HCT116 (cell line): ENCODE measurements around the gene PTGS1. TPM values are rescaled to one million over a fixed set of nuclear protein-coding genes. Genes with fewer than 3 reads are reported as not detected.

ENCODE experiments used
- ATAC-seq: fragments of 200-7000 bp; cut with Tn5 transposase; 2 replicates; pipeline ENCODE4 v1.9.1; 2020; ENCODE audit warnings: mild to moderate bottlenecking, moderate library complexity
- BruUV-seq: library from RNA; stranded (reverse); fragments of 400-500 nt; replicated peaks from 2 replicates; lab custom pipeline; 2021; lab: Mats Ljungman, UMichigan
- CTCF ChIA-PET: fragments of 300-600 bp; sonication (Branson Sonifier 250); formaldehyde crosslinking; loops from one replicate; lab custom pipeline; 2021; ENCODE audit warnings: antibody characterized with exemption; lab: Charles Lee
- POLR2A ChIA-PET: fragments of 300-600, 350-600 bp; sonication (Branson Sonifier 250); formaldehyde crosslinking; loops from one replicate; lab custom pipeline; 2021; ENCODE audit warnings: antibody characterized with exemption; lab: Charles Lee
- RAD21 ChIA-PET, 2 experiments: fragments of 300-600 bp; sonication (Branson Sonifier 250); formaldehyde crosslinking; loops; one replicate each; lab custom pipeline; 2023; ENCODE audit warnings: low total read pairs in 2 of 2; ENCODE audit not compliant: uncharacterized antibody in 2 of 2, unreplicated experiment in 2 of 2, low non-redundant PET in 1 of 2; lab: Charles Lee
- DNase-seq: peaks from one replicate; pipeline ENCODE4 v3.0.0-alpha.2; 2010; ENCODE audit warnings: low read depth, low spot score
- H2AFZ ChIP-seq: fragments of 200-600 bp; shearing (Covaris generic), sonication (generic); 2 replicates; pipeline ENCODE4 v1.6.1; 2017; ENCODE audit warnings: low read depth, mixed run types, mixed read lengths, antibody characterized with exemption, low read length; ENCODE audit not compliant: poor library complexity, severe bottlenecking
- H3K27ac ChIP-seq: 2 replicates; pipeline ENCODE4 v1.5.1; 2012; ENCODE audit warnings: low read depth, low read length
- H3K27me3 ChIP-seq: fragments of 200-600 bp; sonication (generic); 2 replicates; pipeline ENCODE4 v1.6.1; 2016; ENCODE audit warnings: mixed run types, low read length, mixed read lengths; ENCODE audit not compliant: insufficient read depth
- H3K36me3 ChIP-seq, 2 experiments: fragments of 200-500 bp in 1 of 2; fragments of 200-600 bp in 1 of 2; sonication (Bioruptor generic) in 1 of 2; sonication (generic) in 1 of 2; 2 replicates each; pipeline versions ENCODE4 v1.5.1 to v1.6.1; 2014 to 2016; ENCODE audit warnings: low read length in 2 of 2, inconsistent platforms in 1 of 2, mixed read lengths in 1 of 2, mixed run types in 1 of 2; ENCODE audit not compliant: insufficient read depth in 2 of 2, control insufficient read depth in 1 of 2
- H3K4me1 ChIP-seq, 2 experiments: fragments of 200-600 bp in 1 of 2; sonication (generic) in 1 of 2; 2 replicates each; pipeline versions ENCODE4 v1.5.1 to v1.6.1; 2012 to 2017; ENCODE audit warnings: low read length in 2 of 2, inconsistent platforms in 1 of 2, mild to moderate bottlenecking in 1 of 2, mixed read lengths in 1 of 2, mixed run types in 1 of 2, moderate library complexity in 1 of 2; ENCODE audit not compliant: insufficient read depth in 2 of 2, control insufficient read depth in 1 of 2
- H3K4me2 ChIP-seq: fragments of 200-600 bp; sonication (generic); 2 replicates; pipeline ENCODE4 v1.6.1; 2017; ENCODE audit warnings: mixed run types, low read length, mixed read lengths
- H3K4me3 ChIP-seq, 2 experiments: fragments of 200-600 bp in 1 of 2; sonication (generic) in 1 of 2; replicated peaks in 1 of 2; 2 replicates each; pipeline ENCODE4 v1.5.1; 2011 to 2016; ENCODE audit warnings: low read length in 2 of 2, control low read depth in 1 of 2, low read depth in 1 of 2, mild to moderate bottlenecking in 1 of 2, mixed read lengths in 1 of 2, mixed run types in 1 of 2
- H3K79me2 ChIP-seq: fragments of 200-600 bp; sonication (generic); 2 replicates; pipeline ENCODE4 v1.6.1; 2017; ENCODE audit warnings: mild to moderate bottlenecking, mixed run types, low read length, moderate library complexity, mixed read lengths; ENCODE audit not compliant: insufficient read depth
- H3K9ac ChIP-seq: fragments of 200-600 bp; sonication (generic); 2 replicates; pipeline ENCODE4 v1.6.1; 2016; ENCODE audit warnings: low read length, mixed read lengths
- H3K9me2 ChIP-seq: fragments of 200-600 bp; sonication (generic), shearing (Covaris generic); 2 replicates; pipeline ENCODE4 v1.6.1; 2017; ENCODE audit warnings: mixed run types, mild to moderate bottlenecking, moderate library complexity; ENCODE audit not compliant: insufficient read depth
- H3K9me3 ChIP-seq, 2 experiments: fragments of 200-500 bp in 1 of 2; fragments of 200-600 bp in 1 of 2; sonication (Bioruptor generic) in 1 of 2; sonication (generic) in 1 of 2; 2 replicates each; pipeline ENCODE4 v1.6.1; 2014 to 2017; ENCODE audit warnings: low read length in 2 of 2, mixed read lengths in 2 of 2, inconsistent platforms in 1 of 2, low read depth in 1 of 2, mild to moderate bottlenecking in 1 of 2, mixed run types in 1 of 2, moderate library complexity in 1 of 2; ENCODE audit not compliant: control insufficient read depth in 1 of 2, insufficient read depth in 1 of 2
- H4K20me1 ChIP-seq: fragments of 200-600 bp; sonication (generic), shearing (Covaris generic); 2 replicates; pipeline ENCODE4 v1.6.1; 2017; ENCODE audit warnings: mixed run types, mild to moderate bottlenecking, moderate library complexity; ENCODE audit not compliant: insufficient read depth
- ATF3 ChIP-seq: IDR thresholded peaks from 2 replicates; pipeline ENCODE4 v1.6.1; 2012
- CBX3 ChIP-seq: IDR thresholded peaks from 2 replicates; pipeline ENCODE4 v1.6.1; 2012; ENCODE audit warnings: low read depth
- EGR1 ChIP-seq: IDR thresholded peaks from 2 replicates; pipeline ENCODE4 v1.6.1; 2012; ENCODE audit warnings: low read depth
- ELF1 ChIP-seq: IDR thresholded peaks from 2 replicates; pipeline ENCODE4 v1.6.1; 2012; ENCODE audit warnings: low read depth, borderline replicate concordance
- EZH2phosphoT487 ChIP-seq: fragments of 200-600 bp; IDR thresholded peaks from 2 replicates; pipeline ENCODE4 v1.6.1; 2018; ENCODE audit warnings: antibody characterized with exemption, borderline replicate concordance
- FOSL1 ChIP-seq: IDR thresholded peaks from 2 replicates; pipeline ENCODE4 v1.6.1; 2012; ENCODE audit warnings: low read depth
- POLR2AphosphoS5 ChIP-seq: IDR thresholded peaks from 2 replicates; pipeline ENCODE4 v1.6.1; 2011; ENCODE audit warnings: mild to moderate bottlenecking, low read depth, low read length, moderate library complexity
- RAD21 ChIP-seq: IDR thresholded peaks from 2 replicates; pipeline ENCODE4 v1.6.1; 2012; ENCODE audit warnings: low read depth, mild to moderate bottlenecking
- REST ChIP-seq: IDR thresholded peaks from 2 replicates; pipeline ENCODE4 v1.6.1; 2012; ENCODE audit warnings: low read depth
- SIN3A ChIP-seq: IDR thresholded peaks from 2 replicates; pipeline ENCODE4 v1.6.1; 2012; ENCODE audit warnings: low read depth
- SP1 ChIP-seq: IDR thresholded peaks from 2 replicates; pipeline ENCODE4 v1.6.1; 2012; ENCODE audit warnings: low read depth
- SRF ChIP-seq: IDR thresholded peaks from 2 replicates; pipeline ENCODE4 v1.6.1; 2012; ENCODE audit warnings: low read depth
- TCF7L2 ChIP-seq: IDR thresholded peaks from 2 replicates; pipeline ENCODE4 v1.7.0; 2011; ENCODE audit warnings: borderline replicate concordance, inconsistent platforms; ENCODE audit not compliant: insufficient read depth, insufficient read length; ENCODE audit errors: extremely low read depth
- YY1 ChIP-seq: IDR thresholded peaks from 2 replicates; pipeline ENCODE4 v1.6.1; 2011; ENCODE audit warnings: low read length, low read depth, moderate library complexity, mild to moderate bottlenecking; ENCODE audit not compliant: insufficient replicate concordance; ENCODE audit errors: extremely low read depth
- ZBTB33 ChIP-seq: IDR thresholded peaks from 2 replicates; pipeline ENCODE4 v1.6.1; 2011; ENCODE audit warnings: mild to moderate bottlenecking, low read length, moderate library complexity; ENCODE audit not compliant: insufficient replicate concordance; ENCODE audit errors: extremely low read depth
- ZFX ChIP-seq: fragments of 450-650 bp; IDR thresholded peaks from 2 replicates; pipeline ENCODE4 v1.6.1; 2017
- ZNF274 ChIP-seq: fragments of 200-500 bp; sonication (Bioruptor generic); IDR thresholded peaks from 2 replicates; pipeline ENCODE4 v1.6.1; 2014; ENCODE audit warnings: mild to moderate bottlenecking, low read depth, low read length, inconsistent platforms
- intact Hi-C: fragments of 100-400 bp; cut with micrococcal nuclease; formaldehyde crosslinking; loops from 2 replicates; pipeline ENCODE4 v1.10.0; 2022
- total RNA-seq: library from RNA; stranded (reverse); gene quantifications from one replicate; pipeline ENCODE4 v1.2.1, GENCODE V29; 2021; ENCODE audit not compliant: unreplicated experiment

The PTGS1 gene
- total RNA-seq, 1 experiment from 2014 or later: 3.5 TPM

- no peaks in the 10 kb centered on the region for H3K27me3 ChIP-seq
- no peak overlapping the region for H3K27ac ChIP-seq
- H3K9me3 ChIP-seq: no peaks in the 10 kb centered on the region
- TF ChIP-seq ELF1: no peak
- no peak for TF ChIP-seq SRF
- no peak for TF ChIP-seq TCF7L2
- TF ChIP-seq ZFX: no peak
- no peak for TF ChIP-seq SP1
- no peak for TF ChIP-seq ZBTB33
- no peak for TF ChIP-seq EGR1
- no peak for TF ChIP-seq ZNF274
- no peak for TF ChIP-seq RAD21
- no peak for TF ChIP-seq FOSL1
- no peak for TF ChIP-seq SIN3A
- TF ChIP-seq YY1: no peak
- TF ChIP-seq POLR2AphosphoS5: no peak
- no peak for TF ChIP-seq ATF3
- TF ChIP-seq CBX3: no peak
- no peak for TF ChIP-seq REST
- TF ChIP-seq EZH2phosphoT487: no peak
- no peak overlapping the region for H3K4me2 ChIP-seq
- no peaks in the 10 kb centered on the region for H3K9me2 ChIP-seq
- ChIA-PET POLR2A (no interaction called here), CTCF (interaction anchor here (1.2 to 1.7 kb wide), 2 partner anchors 215 to 239 kb away, joined by 3 to 6 read pairs; no protein-coding TSS in a partner anchor), RAD21 (no interaction called here)
- intact Hi-C loops: no loop called here
- H2AFZ ChIP-seq: no peak overlapping the region
- no peaks in the 10 kb centered on the region for H3K79me2 ChIP-seq
- DNase-seq: no peak
- no peak overlapping the region for H3K9ac ChIP-seq
- BruUV-seq: no TSS peak
- no peak for ATAC-seq
- H3K4me3 ChIP-seq: no peak overlapping the region
- no peaks in the 10 kb centered on the region for H3K36me3 ChIP-seq
- no peaks in the 10 kb centered on the region for H4K20me1 ChIP-seq
- peaks cover 4 to 5% of the 10 kb centered on the region in 2 experiments; a peak in 2 of 4 replicates for H3K4me1 ChIP-seq
Observed at GRCh38 chr9:122338536-122338935, 32.3 kb upstream of the PTGS1 start.
